CD4-positive, alpha-beta T cell (primary cell): ENCODE measurements around the gene PRKCB. TPM values are rescaled to one million over a fixed set of nuclear protein-coding genes. Genes with fewer than 3 reads are reported as not detected.

Source experiments
- ATAC-seq: fragments of 200-7000 bp; cut with Tn5 transposase; one replicate; pipeline ENCODE4 v1.10.0; 2022; ENCODE audit warnings: mild to moderate bottlenecking; ENCODE audit not compliant: poor library complexity
- CTCF ChIA-PET: fragments of 350-600 bp; sonication (Branson Sonifier 250); formaldehyde crosslinking; loops from one replicate; lab custom pipeline; 2021; ENCODE audit warnings: antibody characterized with exemption, inconsistent platforms; lab: Charles Lee
- POLR2A ChIA-PET: fragments of 350-600 bp; sonication (Branson Sonifier 250); formaldehyde crosslinking; loops from one replicate; lab custom pipeline; 2021; ENCODE audit warnings: antibody characterized with exemption, inconsistent platforms; lab: Charles Lee
- DNase-seq, 14 experiments: peaks; one replicate each; pipeline ENCODE4 v3.0.0-alpha.2; 2013 to 2020; ENCODE audit warnings: mixed read lengths in 2 of 14
- H3K27ac ChIP-seq, 2 donors: one replicate each; pipeline versions ENCODE4 v1.5.1 to v1.7.0; 2013; ENCODE audit warnings: low read length in 2 of 2, low read depth in 1 of 2, mild to moderate bottlenecking in 1 of 2
- H3K27me3 ChIP-seq, 2 experiments: 1 replicate in 1 of 2; 2 replicates in 1 of 2; pipeline versions ENCODE4 v1.6.1 to v1.7.0; 2013; ENCODE audit warnings: low read length in 2 of 2, control low read depth in 1 of 2, mild to moderate bottlenecking in 1 of 2, moderate library complexity in 1 of 2; ENCODE audit not compliant: insufficient read depth in 2 of 2, control insufficient read depth in 1 of 2
- H3K36me3 ChIP-seq: one replicate; pipeline ENCODE4 v1.6.1; 2013; ENCODE audit warnings: low read length, control low read depth; ENCODE audit not compliant: insufficient read depth
- H3K4me1 ChIP-seq: one replicate; pipeline ENCODE4 v1.6.1; 2013; ENCODE audit warnings: low read length, control low read depth; ENCODE audit not compliant: insufficient read depth
- H3K4me3 ChIP-seq: one replicate; pipeline ENCODE4 v1.5.1; 2013; ENCODE audit warnings: mild to moderate bottlenecking, low read length, moderate library complexity
- H3K9me3 ChIP-seq, 2 experiments: 1 replicate in 1 of 2; 2 replicates in 1 of 2; pipeline versions ENCODE4 v1.6.1 to v1.7.0; 2013; ENCODE audit warnings: low read length in 2 of 2, mild to moderate bottlenecking in 2 of 2, control low read depth in 1 of 2, moderate library complexity in 1 of 2; ENCODE audit not compliant: control insufficient read depth in 1 of 2, insufficient read depth in 1 of 2
- H3K27ac Mint-ChIP-seq: one replicate; pipeline ENCODE4 v1.8.0; 2020; ENCODE audit warnings: mixed read lengths
- H3K27me3 Mint-ChIP-seq: one replicate; pipeline ENCODE4 v1.8.0; 2021; ENCODE audit warnings: mixed read lengths
- H3K36me3 Mint-ChIP-seq: one replicate; pipeline ENCODE4 v1.8.0; 2021; ENCODE audit warnings: low read depth, mixed read lengths
- H3K4me1 Mint-ChIP-seq: one replicate; pipeline ENCODE4 v1.8.0; 2021; ENCODE audit warnings: low read depth, mixed read lengths
- H3K4me3 Mint-ChIP-seq: one replicate; pipeline ENCODE4 v1.8.0; 2020; ENCODE audit warnings: mild to moderate bottlenecking, mixed read lengths
- H3K9me3 Mint-ChIP-seq: one replicate; pipeline ENCODE4 v1.8.0; 2020; ENCODE audit warnings: mixed read lengths
- intact Hi-C, 2 experiments: fragments of 100-400 bp; cut with DNase I in 1 of 2; cut with micrococcal nuclease in 1 of 2; formaldehyde crosslinking; loops; one replicate each; pipeline versions ENCODE4 v1.15.1 to v1.9.0; 2023 to 2025; cut with DNase I, micrococcal nuclease
- total RNA-seq, 174 experiments: library from RNA in 2 of 174; stranded (reverse) in 2 of 174; gene quantifications; one replicate each; pipeline ENCODE4 v1.2.3 and lab custom pipeline; 2021 to 2026
- TF ChIP-seq, protein P1 (sequence below): fragments of 200-600 bp; IDR thresholded peaks from one replicate; pipeline ENCODE4 v1.8.0; 2022; ENCODE audit warnings: antibody characterized with exemption, mild to moderate bottlenecking

PRKCB gene
- total RNA-seq, 2 experiments from 2014 or later, result 64.7 TPM

DNA sequence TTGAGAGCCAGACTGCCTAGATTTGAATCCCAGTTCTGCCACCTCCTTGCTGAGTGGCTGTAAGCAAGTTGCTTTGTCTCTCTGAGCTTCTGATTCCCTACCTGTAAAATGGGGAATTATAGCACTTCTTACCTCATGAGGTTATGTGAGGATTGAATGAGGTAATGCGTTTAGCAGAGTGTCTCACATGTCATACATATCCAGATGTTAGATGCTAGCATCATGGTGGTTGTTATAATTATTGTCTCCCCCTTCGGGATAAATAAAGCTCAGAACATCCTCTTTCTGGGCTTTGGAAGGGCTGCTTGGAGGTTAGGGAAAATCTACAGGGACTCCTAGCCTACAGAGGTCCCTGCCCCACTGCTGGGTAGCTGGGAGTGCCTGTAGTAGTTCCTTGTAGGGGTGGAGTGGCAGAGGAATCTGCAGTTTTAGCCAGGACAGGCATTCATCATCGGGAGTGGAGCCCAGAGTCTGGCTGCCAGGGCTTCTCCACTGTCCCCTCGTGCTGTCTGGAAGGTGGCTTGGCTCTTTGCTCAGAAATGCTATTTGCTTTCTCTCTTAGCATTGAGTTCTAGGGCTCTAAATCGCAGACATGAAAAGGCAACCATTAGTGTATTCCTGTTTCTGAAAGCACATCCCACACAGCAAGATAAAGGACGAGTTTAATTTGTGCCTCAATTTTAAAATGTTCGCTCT is 282.5 kb downstream of the PRKCB start:
- no peak overlapping the region for H3K4me3 ChIP-seq
- no peak overlapping the region for H3K4me3 Mint-ChIP-seq
- no peaks in the 10 kb centered on the region for H3K4me1 ChIP-seq
- H3K4me1 Mint-ChIP-seq, result no peaks in the 10 kb centered on the region
- H3K9me3 Mint-ChIP-seq, result no peaks in the 10 kb centered on the region
- ChIA-PET CTCF (no interaction called here), POLR2A (no interaction called here)
- no peaks in the 10 kb centered on the region for H3K27me3 ChIP-seq
- intact Hi-C loops, result no loop called here
- TF ChIP-seq, protein P1, sequence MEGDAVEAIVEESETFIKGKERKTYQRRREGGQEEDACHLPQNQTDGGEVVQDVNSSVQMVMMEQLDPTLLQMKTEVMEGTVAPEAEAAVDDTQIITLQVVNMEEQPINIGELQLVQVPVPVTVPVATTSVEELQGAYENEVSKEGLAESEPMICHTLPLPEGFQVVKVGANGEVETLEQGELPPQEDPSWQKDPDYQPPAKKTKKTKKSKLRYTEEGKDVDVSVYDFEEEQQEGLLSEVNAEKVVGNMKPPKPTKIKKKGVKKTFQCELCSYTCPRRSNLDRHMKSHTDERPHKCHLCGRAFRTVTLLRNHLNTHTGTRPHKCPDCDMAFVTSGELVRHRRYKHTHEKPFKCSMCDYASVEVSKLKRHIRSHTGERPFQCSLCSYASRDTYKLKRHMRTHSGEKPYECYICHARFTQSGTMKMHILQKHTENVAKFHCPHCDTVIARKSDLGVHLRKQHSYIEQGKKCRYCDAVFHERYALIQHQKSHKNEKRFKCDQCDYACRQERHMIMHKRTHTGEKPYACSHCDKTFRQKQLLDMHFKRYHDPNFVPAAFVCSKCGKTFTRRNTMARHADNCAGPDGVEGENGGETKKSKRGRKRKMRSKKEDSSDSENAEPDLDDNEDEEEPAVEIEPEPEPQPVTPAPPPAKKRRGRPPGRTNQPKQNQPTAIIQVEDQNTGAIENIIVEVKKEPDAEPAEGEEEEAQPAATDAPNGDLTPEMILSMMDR, result no peak
- H3K36me3 ChIP-seq, result peaks cover 29% of the 10 kb centered on the region
- H3K27ac ChIP-seq, result no peak overlapping the region
- no peak overlapping the region for H3K27ac Mint-ChIP-seq
- H3K9me3 ChIP-seq, result no peaks in the 10 kb centered on the region
- no peaks in the 10 kb centered on the region for H3K27me3 Mint-ChIP-seq
- peaks cover 91% of the 10 kb centered on the region for H3K36me3 Mint-ChIP-seq
- no peak for ATAC-seq
- no peak for DNase-seq

DNA sequence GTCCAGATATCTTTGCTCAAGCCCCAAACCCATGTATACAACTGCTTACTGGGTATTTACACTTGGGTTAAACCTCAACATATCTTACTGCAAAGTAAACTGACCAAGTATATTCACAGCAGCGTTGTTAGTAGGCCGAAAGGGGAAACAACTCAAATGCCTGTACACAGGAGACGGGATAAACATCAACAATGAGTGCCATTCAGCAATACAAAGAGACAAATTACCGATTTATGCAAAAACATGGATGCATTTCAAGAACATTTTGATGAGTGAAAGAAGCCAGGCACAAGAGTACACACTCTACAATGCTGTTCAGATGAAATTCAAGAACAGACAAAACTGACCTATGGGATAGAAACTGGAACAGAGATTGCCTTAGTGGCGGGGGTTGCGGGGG is 284.0 kb downstream of the PRKCB start:
- TF ChIP-seq, protein P1, result no peak
- H3K27me3 ChIP-seq, result no peaks in the 10 kb centered on the region
- Mint-ChIP-seq H3K36me3 (peaks cover 91% of the 10 kb centered on the region), H3K9me3 (no peaks in the 10 kb centered on the region), H3K27me3 (no peaks in the 10 kb centered on the region), H3K4me3 (no peak overlapping the region), H3K27ac (no peak overlapping the region), H3K4me1 (no peaks in the 10 kb centered on the region)
- DNase-seq, result no peak
- H3K27ac ChIP-seq, result no peak overlapping the region
- peaks cover 38% of the 10 kb centered on the region for H3K36me3 ChIP-seq
- H3K4me3 ChIP-seq, result no peak overlapping the region
- H3K4me1 ChIP-seq, result no peaks in the 10 kb centered on the region
- ChIA-PET CTCF (no interaction called here), POLR2A (no interaction called here)
- no peaks in the 10 kb centered on the region for H3K9me3 ChIP-seq
- no peak for ATAC-seq
- intact Hi-C loops, result no loop called here

DNA sequence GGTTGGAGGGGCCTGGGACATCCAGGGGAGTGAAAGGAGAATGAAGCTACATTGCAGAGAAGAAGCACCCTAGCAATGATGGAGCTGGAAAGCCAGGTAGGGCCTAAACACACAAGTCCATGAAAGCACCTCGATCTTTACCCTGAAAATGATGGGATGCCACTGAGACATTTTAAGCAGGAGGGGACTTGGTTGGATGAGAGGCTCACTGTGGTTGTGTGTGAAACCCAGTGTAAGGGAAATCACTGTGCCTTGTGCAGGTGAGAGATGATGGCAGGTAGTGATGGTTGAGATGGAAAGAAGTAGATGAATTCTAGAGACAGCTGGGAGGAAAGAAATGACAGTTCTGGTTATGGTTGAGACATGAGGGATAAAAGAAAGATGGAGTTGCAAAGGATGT is 287.5 kb downstream of the PRKCB start:
- no peaks in the 10 kb centered on the region for H3K9me3 ChIP-seq
- no peak overlapping the region for H3K27ac ChIP-seq
- POLR2A ChIA-PET, result interaction anchor here (0.5 kb wide), 1 partner anchor 578 kb away, joined by 3 read pairs; no protein-coding TSS in a partner anchor
- ATAC-seq (no peak), DNase-seq (no peak)
- H3K4me1 ChIP-seq, result no peaks in the 10 kb centered on the region
- no peaks in the 10 kb centered on the region for H3K4me1 Mint-ChIP-seq
- peaks cover 90% of the 10 kb centered on the region for H3K36me3 Mint-ChIP-seq
- CTCF ChIA-PET, result no interaction called here
- TF ChIP-seq, protein P1, result no peak
- peaks cover 61% of the 10 kb centered on the region for H3K36me3 ChIP-seq
- intact Hi-C loops, result no loop called here
- H3K27ac Mint-ChIP-seq, result no peak overlapping the region
- H3K9me3 Mint-ChIP-seq, result no peaks in the 10 kb centered on the region
- H3K4me3 ChIP-seq, result no peak overlapping the region
- no peak overlapping the region for H3K4me3 Mint-ChIP-seq
- no peaks in the 10 kb centered on the region for H3K27me3 ChIP-seq
- H3K27me3 Mint-ChIP-seq, result no peaks in the 10 kb centered on the region
